ENCODE measurements around the gene TMBIM4.

DNA sequence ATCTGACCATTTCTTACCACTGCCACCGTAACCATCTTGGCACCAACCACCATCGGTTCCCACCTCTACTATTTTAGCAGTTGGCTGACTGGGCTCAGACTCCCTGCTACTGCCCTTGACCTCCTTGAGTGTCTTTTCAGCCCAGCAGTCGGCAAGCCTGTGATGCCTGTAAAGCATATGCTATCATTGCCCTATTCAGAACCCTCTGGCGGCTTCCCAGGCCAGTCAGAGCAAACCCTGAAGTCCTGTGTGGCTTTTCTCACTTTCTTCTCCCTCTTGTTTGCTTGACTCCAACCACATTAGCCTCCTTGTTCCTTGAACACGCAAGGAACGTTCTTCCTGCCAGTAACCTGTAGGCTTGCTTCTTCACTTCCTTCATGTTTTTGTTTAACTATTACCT lies 25.4 kb upstream of the TMBIM4 start:
- TF ChIP-seq CTCF (IDR thresholded peaks at IDR 0.05) (no peak), POLR2A (IDR thresholded peaks at IDR 0.05) (no peak)

Data from thyroid gland (tissue), 4 donors.